ENCODE measurements around the gene MBNL3. TPM values are rescaled to one million over a fixed set of nuclear protein-coding genes. Genes with fewer than 3 reads are reported as not detected.

The MBNL3 gene
- total RNA-seq, 1 donor: 27.4 TPM

- Histone ChIP-seq H3K27me3 (ENCODE audit: insufficient read depth, low read length) (no peaks in the 10 kb centered on the region), H3K9me3 (ENCODE audit: low read depth, low read length) (no peaks in the 10 kb centered on the region), H3K4me3 (ENCODE audit: low read length) (no peak overlapping the region), H3K4me1 (ENCODE audit: insufficient read depth, low read length) (no peaks in the 10 kb centered on the region)
These were observed 75.4 kb downstream of the MBNL3 start for GRCh38 chrX:132413459-132413858.

DNA sequence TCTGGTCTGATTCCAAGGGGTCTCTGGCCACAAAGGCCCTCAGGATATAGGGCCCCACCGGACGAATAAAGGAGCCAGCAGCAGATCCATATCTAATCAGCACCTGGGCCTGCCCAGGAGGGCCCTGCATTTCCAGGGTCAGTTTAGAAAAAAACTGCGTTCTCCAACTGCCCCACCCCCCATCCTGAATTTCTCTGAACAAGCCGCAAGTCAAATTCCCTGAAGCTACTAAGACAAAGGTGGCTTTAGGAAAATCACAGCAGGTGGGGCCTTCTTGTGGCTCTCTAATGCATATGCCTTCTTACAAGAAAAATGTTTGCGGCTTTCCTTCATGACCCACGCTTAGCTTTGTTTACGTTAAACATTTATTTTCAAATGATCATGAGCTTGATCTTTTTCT is 76.6 kb downstream of the MBNL3 start:
- Histone ChIP-seq H3K4me1 (ENCODE audit: insufficient read depth, low read length) (no peaks in the 10 kb centered on the region), H3K27me3 (ENCODE audit: insufficient read depth, low read length) (no peaks in the 10 kb centered on the region), H3K4me3 (ENCODE audit: low read length) (no peak overlapping the region), H3K9me3 (ENCODE audit: low read depth, low read length) (no peaks in the 10 kb centered on the region)

- Histone ChIP-seq H3K27me3 (ENCODE audit: insufficient read depth, low read length) (no peaks in the 10 kb centered on the region), H3K4me1 (ENCODE audit: insufficient read depth, low read length) (no peaks in the 10 kb centered on the region), H3K9me3 (ENCODE audit: low read depth, low read length) (no peaks in the 10 kb centered on the region), H3K4me3 (ENCODE audit: low read length) (no peak overlapping the region)
These were observed 77.4 kb downstream of the MBNL3 start for GRCh38 chrX:132411310-132411977.

- no peaks in the 10 kb centered on the region for H3K4me1 ChIP-seq (ENCODE audit: insufficient read depth, low read length)
- no peaks in the 10 kb centered on the region for H3K9me3 ChIP-seq (ENCODE audit: low read depth, low read length)
- H3K4me3 ChIP-seq (ENCODE audit: low read length): no peak overlapping the region
- H3K27me3 ChIP-seq (ENCODE audit: insufficient read depth, low read length): no peaks in the 10 kb centered on the region
These were observed 78.9 kb downstream of the MBNL3 start for GRCh38 chrX:132409780-132410556.

- H3K27me3 ChIP-seq (ENCODE audit: insufficient read depth, low read length): no peaks in the 10 kb centered on the region
- no peaks in the 10 kb centered on the region for H3K4me1 ChIP-seq (ENCODE audit: insufficient read depth, low read length)
- no peaks in the 10 kb centered on the region for H3K9me3 ChIP-seq (ENCODE audit: low read depth, low read length)
- H3K4me3 ChIP-seq (ENCODE audit: low read length): no peak overlapping the region
These were observed 81.1 kb downstream of the MBNL3 start for GRCh38 chrX:132407691-132408090.

DNA sequence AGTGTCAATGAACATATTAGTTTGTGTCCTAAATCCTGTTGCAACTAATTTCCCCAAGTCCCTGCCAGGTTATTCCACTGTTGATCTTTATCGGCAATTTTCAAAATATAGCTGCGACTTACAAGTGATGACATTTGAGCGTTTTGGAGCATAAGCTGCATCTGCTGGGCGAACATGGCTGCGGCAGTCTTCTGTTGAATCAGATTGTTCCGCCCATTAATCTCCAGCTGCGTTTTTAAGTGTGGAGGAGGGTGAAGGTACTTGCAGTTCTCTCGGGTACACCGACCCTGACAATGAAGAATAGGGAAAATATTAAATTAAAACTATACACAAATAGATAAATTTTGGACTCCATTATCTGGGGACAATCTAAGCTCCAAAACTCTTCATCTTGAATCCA is 82.7 kb downstream of the MBNL3 start:
- H3K27me3 ChIP-seq (ENCODE audit: insufficient read depth, low read length): no peaks in the 10 kb centered on the region
- no peaks in the 10 kb centered on the region for H3K9me3 ChIP-seq (ENCODE audit: low read depth, low read length)
- no peak overlapping the region for H3K4me3 ChIP-seq (ENCODE audit: low read length)
- H3K4me1 ChIP-seq (ENCODE audit: insufficient read depth, low read length): no peaks in the 10 kb centered on the region

DNA sequence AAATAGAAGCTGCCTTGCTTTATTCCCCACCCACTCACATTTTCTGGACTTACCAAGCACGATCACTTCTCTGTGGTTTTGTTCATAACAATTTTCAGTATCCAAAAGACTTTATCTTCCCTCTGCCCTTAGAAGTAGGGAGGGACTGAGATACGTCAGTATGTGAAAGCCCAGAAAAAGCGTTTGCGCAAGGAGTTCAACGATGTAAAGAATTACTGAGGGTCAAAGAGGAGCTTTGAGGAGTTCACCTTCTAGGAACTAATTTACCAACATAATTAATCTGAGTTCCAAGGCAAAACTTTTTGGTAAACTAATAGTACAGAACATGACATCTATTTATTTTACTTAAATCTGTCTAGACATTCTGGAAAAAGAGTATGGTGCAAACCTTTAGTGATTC is 84.6 kb downstream of the MBNL3 start:
- Histone ChIP-seq H3K4me1 (ENCODE audit: insufficient read depth, low read length) (no peaks in the 10 kb centered on the region), H3K9me3 (ENCODE audit: low read depth, low read length) (no peaks in the 10 kb centered on the region), H3K4me3 (ENCODE audit: low read length) (no peak overlapping the region), H3K27me3 (ENCODE audit: insufficient read depth, low read length) (no peaks in the 10 kb centered on the region)

- H3K4me1 ChIP-seq (ENCODE audit: insufficient read depth, low read length): no peaks in the 10 kb centered on the region
These were observed 86.9 kb downstream of the MBNL3 start for GRCh38 chrX:132401935-132402334.

GRCh38 chrX:132400706-132401105 is 88.1 kb downstream of the MBNL3 start:
- Histone ChIP-seq H3K4me1 (ENCODE audit: insufficient read depth, low read length) (no peaks in the 10 kb centered on the region), H3K9me3 (ENCODE audit: low read depth, low read length) (no peaks in the 10 kb centered on the region), H3K27me3 (ENCODE audit: insufficient read depth, low read length) (no peaks in the 10 kb centered on the region), H3K4me3 (ENCODE audit: low read length) (no peak overlapping the region)

More at GRCh38 chrX:132401935-132402334, 86.9 kb downstream of the MBNL3 start:
- Histone ChIP-seq H3K4me3 (ENCODE audit: low read length) (no peak overlapping the region), H3K27me3 (ENCODE audit: insufficient read depth, low read length) (no peaks in the 10 kb centered on the region), H3K9me3 (ENCODE audit: low read depth, low read length) (no peaks in the 10 kb centered on the region)

GRCh38 chrX:132395645-132396044 is 93.2 kb downstream of the MBNL3 start:
- Histone ChIP-seq H3K4me3 (ENCODE audit: low read length) (no peak overlapping the region), H3K4me1 (ENCODE audit: insufficient read depth, low read length) (no peaks in the 10 kb centered on the region), H3K9me3 (ENCODE audit: low read depth, low read length) (no peaks in the 10 kb centered on the region), H3K27me3 (ENCODE audit: insufficient read depth, low read length) (no peaks in the 10 kb centered on the region)

GRCh38 chrX:132395026-132395425 is 93.8 kb downstream of the MBNL3 start:
- H3K4me1 ChIP-seq (ENCODE audit: insufficient read depth, low read length): no peaks in the 10 kb centered on the region
- H3K4me3 ChIP-seq (ENCODE audit: low read length): no peak overlapping the region
- H3K27me3 ChIP-seq (ENCODE audit: insufficient read depth, low read length): no peaks in the 10 kb centered on the region
- no peaks in the 10 kb centered on the region for H3K9me3 ChIP-seq (ENCODE audit: low read depth, low read length)

DNA sequence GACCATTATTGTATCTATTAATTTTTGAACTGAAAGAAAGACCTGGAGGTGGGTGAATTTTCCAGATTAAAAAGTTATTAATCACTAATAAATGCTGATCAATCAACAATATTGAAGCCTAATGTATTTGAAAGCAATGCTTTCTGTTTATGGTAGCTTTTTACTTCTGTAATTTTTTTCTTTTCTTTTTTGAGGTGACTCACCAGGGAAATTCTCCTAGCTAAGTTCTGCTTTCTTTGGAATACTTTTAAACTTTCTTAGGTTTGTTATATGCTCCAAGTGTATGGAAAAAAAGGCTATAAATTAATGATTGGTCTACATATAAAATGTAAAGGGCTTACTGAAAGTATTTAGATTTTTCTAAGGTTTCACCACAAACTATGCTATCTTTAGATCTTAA is 94.2 kb downstream of the MBNL3 start:
- H3K9me3 ChIP-seq (ENCODE audit: low read depth, low read length): no peaks in the 10 kb centered on the region
- no peaks in the 10 kb centered on the region for H3K4me1 ChIP-seq (ENCODE audit: insufficient read depth, low read length)
- H3K4me3 ChIP-seq (ENCODE audit: low read length): no peak overlapping the region
- no peaks in the 10 kb centered on the region for H3K27me3 ChIP-seq (ENCODE audit: insufficient read depth, low read length)

DNA sequence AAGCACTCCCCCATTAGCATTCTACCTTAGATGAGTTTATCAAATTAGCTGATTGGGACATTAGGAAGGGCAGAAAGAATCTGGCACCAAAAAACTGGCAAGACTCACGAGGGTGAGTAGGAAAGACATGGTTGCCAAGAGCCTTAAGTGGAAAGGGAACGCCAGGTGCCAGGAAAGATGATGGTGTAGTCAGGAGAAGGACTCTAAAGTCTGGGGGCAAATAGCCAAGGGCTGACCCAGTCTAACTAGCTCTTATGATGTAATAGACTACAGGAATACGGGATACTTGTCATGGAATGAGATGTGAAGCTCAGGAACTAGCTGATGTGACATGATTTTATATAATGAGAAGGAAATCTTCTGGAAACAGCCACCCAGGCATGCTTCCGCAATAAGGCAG is 94.8 kb downstream of the MBNL3 start:
- Histone ChIP-seq H3K9me3 (ENCODE audit: low read depth, low read length) (no peaks in the 10 kb centered on the region), H3K4me3 (ENCODE audit: low read length) (no peak overlapping the region), H3K4me1 (ENCODE audit: insufficient read depth, low read length) (no peaks in the 10 kb centered on the region), H3K27me3 (ENCODE audit: insufficient read depth, low read length) (no peaks in the 10 kb centered on the region)

GRCh38 chrX:132393485-132393884 is 95.4 kb downstream of the MBNL3 start:
- no peaks in the 10 kb centered on the region for H3K4me1 ChIP-seq (ENCODE audit: insufficient read depth, low read length)
- no peak overlapping the region for H3K4me3 ChIP-seq (ENCODE audit: low read length)
- no peaks in the 10 kb centered on the region for H3K9me3 ChIP-seq (ENCODE audit: low read depth, low read length)
- H3K27me3 ChIP-seq (ENCODE audit: insufficient read depth, low read length): no peaks in the 10 kb centered on the region

DNA sequence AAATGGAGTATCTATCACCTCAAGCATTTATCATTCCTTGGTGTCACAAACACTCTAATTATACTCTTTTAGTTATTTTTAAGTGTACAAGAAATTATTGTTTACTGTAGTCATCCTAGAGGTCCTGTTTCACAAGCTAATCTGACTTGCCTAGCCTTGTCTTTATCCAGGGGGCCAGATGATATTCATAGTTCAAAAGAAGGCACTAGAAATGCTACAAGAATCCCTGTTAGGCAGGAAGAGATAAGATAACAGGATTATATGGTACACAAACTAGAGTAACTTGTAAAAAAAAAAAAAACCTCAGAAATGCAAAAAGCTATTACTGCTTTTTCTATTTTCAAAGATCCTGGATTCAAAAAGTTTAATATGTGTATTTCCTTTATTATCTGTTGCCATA is 95.8 kb downstream of the MBNL3 start:
- no peak overlapping the region for H3K4me3 ChIP-seq (ENCODE audit: low read length)
- H3K27me3 ChIP-seq (ENCODE audit: insufficient read depth, low read length): no peaks in the 10 kb centered on the region

DNA sequence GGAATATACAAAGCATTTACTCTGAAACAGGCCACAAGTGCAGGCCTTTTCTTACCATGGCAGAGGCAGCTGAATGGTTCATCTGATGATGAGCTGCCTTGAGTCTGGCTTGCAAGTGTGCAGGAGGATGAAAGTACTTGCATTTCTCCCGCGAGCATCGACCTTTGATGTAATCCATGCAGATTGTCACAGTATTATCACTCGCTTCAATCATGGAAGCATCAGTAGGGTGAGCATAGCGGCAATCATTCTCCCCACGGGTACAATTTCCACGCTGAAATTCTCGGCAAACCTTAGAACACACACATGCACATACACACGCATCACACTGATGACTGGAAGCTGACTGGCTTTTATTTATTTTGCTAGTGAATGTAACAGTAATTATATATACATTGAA is 98.0 kb downstream of the MBNL3 start:
- H3K4me1 ChIP-seq (ENCODE audit: insufficient read depth, low read length): no peaks in the 10 kb centered on the region
- H3K9me3 ChIP-seq (ENCODE audit: low read depth, low read length): no peaks in the 10 kb centered on the region
- H3K4me3 ChIP-seq (ENCODE audit: low read length): no peak overlapping the region
- no peaks in the 10 kb centered on the region for H3K27me3 ChIP-seq (ENCODE audit: insufficient read depth, low read length)

More for the DNA sequence above, 95.8 kb downstream of the MBNL3 start:
- no peaks in the 10 kb centered on the region for H3K9me3 ChIP-seq (ENCODE audit: low read depth, low read length)
- no peaks in the 10 kb centered on the region for H3K4me1 ChIP-seq (ENCODE audit: insufficient read depth, low read length)
